ENCODE results near the gene PPFIA3.
A peak's percentile ranks its signal among the peaks of the same experiment; 100 is the strongest.
"Not testable (repeated sequence)": the region's sequence is repeated elsewhere in the genome, so short reads cannot be mapped to it uniquely, and the experiment has no call there.

PPFIA3 gene

DNA sequence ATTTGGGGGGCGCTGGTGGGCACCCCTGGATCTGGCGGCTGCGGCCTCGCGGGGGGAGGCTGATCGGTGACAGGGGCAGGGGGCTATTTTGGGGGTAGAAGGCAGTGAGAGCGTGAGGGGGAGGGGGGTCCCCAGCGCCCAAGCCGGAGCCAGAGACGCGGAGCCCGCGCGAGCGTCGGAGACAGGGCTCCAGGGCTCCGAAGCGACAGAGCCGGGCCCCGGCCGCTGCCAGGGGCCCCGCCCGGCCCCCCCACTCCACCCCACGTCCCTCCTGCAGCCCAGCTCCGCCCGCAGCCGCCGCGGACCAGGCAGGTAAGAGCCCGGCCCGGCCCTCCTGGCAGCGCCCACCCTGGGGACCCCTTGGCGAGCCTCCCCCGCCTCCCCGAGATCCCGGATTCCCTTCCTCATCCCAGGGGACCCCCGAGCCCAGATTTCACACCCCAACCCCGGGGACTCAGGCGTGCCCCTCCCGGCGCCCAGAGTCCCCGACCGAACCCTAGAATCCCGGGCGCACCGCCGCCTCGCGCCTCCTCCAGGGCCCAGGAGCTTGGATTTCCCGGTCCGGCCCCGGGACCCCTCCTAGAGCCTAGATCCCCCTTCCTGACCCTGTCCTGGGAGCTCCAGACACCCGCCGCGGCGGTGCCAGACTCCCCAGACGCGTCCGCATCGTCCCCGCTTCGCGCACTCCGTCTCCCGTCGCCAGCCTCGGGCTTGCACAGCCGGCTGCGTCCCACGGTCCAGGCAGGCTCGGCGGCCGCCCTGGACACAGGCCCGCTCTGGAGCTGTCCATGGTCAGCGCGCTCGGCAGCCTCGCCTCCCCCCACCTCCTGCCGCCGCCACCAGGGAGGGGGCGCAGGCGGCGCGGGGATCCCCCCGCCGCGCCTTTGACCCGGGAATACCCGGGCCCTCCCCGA lies at the start of gene PPFIA3:
Gene PPFIA3, plus strand, starts transcription at position 134 of the 914 bp plus-strand sequence. CDS start 8,330 bp downstream, outside the sequence.
- peak; percentile 64 for DNase-seq
- in situ Hi-C loops (cut with HindIII; ENCODE audit: low pct_ligation_motif_present, low pct_unique_long_range_greater_than_20kb, low sequenced_read_pairs): no loop called here

DNA sequence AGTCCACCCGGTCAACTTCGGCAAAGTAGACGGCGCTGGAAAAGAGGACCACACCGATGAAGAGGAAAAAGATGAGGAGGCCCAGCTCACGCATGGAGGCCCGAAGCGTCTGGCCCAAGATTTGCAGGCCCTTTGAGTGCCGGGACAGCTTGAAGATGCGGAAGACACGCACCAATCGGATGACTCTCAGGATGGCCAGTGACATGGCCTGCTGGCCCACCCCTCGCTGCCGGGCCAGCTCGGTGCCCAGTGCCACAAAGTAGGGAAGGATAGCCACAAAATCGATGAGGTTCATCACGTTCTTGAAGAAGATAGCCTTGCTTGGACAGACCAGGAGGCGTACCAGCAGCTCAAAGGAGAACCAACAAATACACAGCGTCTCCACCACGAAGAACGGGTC lies 48.9 kb upstream of the PPFIA3 start:
- in situ Hi-C loops (cut with HindIII; ENCODE audit: low pct_ligation_motif_present, low pct_unique_long_range_greater_than_20kb, low sequenced_read_pairs): no loop called here
- DNase-seq: no peak

DNA sequence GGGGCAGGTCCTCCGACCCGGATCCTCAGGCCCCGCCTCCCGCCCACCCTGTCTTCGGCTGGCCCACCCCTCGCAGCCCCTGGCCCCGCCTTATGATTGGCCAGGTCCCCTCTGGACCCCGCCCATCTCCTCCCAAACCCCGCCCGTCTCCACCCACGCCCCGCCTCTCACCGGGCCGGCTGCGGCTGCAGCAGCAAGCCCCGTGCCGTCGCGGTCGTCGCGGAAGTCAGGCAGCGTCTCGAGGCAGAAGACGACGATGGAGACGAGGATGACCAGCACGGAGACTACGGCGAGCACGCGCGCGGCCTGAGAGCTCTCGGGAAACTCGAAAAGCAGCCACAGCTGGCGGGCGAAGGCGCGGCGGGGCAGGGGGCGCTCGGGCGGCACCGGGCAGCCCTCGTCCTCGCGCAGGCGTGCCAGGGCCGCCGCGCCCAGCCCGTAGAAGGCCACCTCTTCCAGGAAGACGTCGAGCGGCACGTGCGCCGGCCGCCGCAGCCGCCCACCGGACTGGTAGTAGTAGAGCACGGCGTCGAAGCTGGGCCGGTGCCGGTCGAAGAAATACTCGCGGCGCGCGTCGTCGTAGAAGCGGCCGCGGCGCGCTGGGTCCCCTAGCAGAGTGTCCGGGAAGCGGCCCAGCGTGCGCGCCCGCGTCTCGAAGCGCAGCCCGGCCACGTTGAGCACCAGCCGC lies 47.3 kb upstream of the PPFIA3 start:
- no peak for DNase-seq
- in situ Hi-C loops (cut with HindIII; ENCODE audit: low pct_ligation_motif_present, low pct_unique_long_range_greater_than_20kb, low sequenced_read_pairs): no loop called here

DNA sequence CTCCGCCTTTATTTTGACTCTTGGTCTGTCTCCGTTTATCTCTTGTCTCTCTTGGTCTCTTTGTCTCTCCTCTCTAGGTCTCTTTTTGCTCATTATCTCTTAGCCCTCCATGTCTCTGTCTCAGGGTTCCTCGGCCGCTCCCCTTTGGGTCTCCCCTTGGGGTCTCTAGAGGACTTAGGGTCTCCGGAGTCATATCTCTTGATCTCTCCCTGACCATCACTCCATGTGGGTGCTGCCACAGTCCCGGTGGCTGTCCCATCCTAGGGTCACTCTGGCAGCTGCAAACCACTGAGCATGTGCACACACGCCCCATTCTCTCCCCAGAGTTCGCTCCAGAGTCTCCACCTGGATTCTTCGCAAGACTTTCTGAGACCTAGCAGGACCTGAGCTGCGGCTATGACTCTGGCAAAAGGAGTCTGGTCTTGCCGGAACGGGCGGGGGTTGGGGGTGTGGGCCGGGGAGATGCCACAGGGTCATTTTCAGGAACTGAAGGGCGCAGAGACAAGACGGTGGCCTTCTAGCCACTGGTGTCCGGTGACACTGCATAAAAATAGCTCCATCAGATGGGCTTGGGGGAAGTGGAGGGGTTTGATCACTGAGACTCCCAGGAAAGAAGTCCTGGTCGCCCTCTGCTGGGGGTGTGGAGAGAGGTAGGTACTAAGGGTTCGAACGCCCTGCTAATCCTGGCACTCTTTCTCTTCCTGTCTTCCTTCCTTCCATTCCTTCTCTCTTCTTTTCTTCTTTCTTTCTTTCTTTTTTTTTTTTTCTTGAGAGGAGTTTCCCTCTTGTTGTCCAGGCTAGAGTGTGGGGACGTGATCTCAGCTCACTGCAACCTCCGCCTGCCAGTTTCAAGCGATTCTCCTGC lies 45.6 kb upstream of the PPFIA3 start:
- DNase-seq: peak; percentile 35
- in situ Hi-C loops (cut with HindIII; ENCODE audit: low pct_ligation_motif_present, low pct_unique_long_range_greater_than_20kb, low sequenced_read_pairs): no loop called here

DNA sequence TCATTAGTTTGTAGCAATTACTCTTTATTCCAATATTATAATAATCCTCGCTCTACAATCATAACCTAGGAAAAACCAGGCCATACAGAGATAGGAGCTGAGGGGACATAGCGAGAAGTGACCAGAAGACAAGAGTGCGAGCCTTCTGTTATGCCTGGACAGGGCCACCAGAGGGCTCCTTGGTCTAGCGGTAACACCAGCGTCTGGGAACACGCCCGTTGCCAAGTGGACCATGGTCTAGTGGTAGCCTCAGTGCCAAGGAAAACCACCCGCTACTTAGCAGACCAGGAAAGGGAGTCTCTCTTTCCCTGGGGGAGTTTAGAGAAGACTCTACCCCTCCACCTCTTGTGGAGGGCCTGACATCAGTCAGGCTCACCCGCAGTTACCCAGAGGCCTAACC lies 44.5 kb upstream of the PPFIA3 start:
- DNase-seq: peak; percentile 66

DNA sequence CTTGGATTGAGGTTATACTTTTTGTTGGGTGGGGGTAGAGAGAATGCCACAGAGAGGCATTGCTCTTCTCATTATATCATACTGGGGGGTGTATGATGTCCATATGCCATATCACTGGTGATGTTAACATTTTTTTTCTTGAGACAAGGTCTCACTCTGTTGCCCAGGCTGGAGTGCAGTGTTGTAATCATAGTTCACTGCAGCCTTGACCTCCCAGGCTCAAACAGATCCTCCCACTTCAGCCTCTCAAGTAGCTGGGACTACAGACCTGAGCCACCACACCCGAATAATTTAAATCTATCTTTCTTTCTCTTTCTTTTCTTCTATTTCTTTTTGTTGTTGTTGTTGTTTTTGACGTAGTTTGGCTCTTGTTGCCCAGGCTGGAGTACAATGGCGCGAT lies 39.0 kb upstream of the PPFIA3 start:
- DNase-seq: no peak
- in situ Hi-C loops (cut with HindIII; ENCODE audit: low pct_ligation_motif_present, low pct_unique_long_range_greater_than_20kb, low sequenced_read_pairs): no loop called here

More for the DNA sequence above, 44.5 kb upstream of the PPFIA3 start:
- in situ Hi-C loops (cut with HindIII; ENCODE audit: low pct_ligation_motif_present, low pct_unique_long_range_greater_than_20kb, low sequenced_read_pairs): not testable (repeated sequence)

DNA sequence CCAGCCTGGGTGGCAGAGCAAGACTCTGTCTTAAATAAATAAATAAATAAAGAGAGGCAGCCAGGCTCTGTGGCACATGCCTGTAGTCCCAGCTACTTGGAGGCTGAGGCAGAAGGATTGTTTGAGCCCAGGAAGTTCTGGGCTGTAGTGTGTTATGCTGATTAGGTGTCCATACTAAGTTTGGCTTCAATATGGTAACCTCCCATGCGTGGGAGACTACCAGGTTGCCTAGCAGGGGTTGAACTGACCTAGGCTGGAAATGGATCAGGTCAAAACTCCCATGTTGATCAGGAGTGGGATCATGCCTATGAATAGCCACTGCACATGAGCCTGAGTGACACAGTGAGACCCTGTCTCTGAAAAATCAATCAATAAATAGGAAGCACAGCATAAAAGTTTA lies 38.1 kb upstream of the PPFIA3 start:
- DNase-seq: no peak
- in situ Hi-C loops (cut with HindIII; ENCODE audit: low pct_ligation_motif_present, low pct_unique_long_range_greater_than_20kb, low sequenced_read_pairs): no loop called here

DNA sequence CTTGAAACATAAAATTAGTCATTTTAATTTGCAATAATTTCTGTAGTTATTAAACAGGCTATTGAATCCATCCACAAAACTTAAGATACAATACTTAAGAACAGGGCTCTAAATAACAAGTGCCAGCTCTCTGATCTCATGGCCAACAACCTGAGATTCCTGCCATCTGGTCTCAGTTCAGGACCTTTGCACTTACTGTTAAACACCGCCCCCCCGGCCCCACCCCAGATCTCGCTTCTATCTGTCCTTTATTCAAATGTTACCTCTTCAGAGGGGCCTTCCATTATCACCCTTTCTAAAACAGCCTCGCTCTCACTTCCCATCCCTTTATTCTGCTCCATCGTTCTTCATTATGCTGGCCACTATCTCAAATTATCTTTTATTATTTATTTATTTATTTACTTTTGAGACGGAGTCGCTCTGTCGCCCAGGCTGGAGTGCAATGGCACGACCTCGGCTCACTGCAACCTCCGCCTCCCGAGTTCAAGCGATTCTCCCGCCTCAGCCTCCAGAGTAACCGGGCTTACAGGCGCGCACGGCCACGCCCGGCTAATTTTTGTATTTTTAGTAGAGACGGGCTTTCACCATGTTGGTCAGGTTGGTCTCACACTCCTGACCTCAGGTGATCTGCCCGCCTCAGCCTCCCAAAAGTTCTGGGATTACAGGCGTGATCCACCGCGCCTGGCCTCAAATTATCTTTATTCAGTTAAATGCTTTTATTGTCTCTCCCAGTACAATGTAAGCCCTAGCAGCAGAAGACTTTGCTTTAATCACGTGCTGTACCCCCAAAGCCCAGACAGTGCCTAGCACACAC lies 34.9 kb upstream of the PPFIA3 start:
- in situ Hi-C loops (cut with HindIII; ENCODE audit: low pct_ligation_motif_present, low pct_unique_long_range_greater_than_20kb, low sequenced_read_pairs): no loop called here
- no peak for DNase-seq

DNA sequence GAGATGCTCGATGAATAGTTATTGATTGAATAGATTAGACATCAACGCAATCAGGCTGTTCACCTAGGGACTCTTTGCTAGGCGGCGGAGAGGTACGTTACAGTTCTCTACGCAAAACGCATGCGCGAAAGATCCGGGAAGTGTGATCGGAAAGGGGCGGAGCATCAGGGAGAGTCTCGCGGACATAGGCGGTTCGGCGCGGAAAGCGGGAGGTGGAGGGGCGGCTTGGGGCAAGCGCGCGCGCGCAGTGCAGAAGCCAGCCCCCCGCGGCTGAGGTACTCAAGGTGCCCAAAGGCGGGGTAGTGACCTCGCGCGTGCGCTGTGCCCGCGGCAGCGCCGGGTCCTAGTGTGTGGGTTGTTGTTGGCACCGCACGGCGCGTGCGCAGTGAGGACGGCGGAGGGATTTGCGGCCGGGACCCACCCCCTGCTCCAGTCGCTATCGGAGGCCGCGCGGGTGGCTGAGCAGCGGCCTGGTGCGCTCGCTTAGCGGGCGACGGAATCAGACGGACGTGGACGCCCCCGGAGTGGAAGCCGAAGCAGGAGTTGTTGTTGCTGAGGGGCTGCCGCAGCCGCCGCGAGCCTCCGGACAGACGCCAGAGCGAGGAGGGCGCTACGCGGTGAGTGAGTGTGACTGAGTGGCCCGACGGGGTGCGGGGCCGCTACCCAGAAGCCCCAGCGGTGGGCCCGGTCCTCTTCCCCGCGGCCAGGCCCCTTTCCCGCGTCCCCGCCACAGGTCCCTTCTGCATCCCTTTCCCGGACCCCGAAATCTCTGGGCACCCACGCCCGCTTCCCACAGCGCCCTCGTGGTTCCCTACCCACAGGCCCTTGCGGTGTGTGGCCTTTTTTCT lies 34.1 kb upstream of the PPFIA3 start, which contains the start of gene SNRNP70:
Gene SNRNP70, plus strand, starts transcription at position 432 of the 848 bp plus-strand sequence. CDS start 964 bp downstream, outside the sequence.
- in situ Hi-C loops (cut with HindIII; ENCODE audit: low pct_ligation_motif_present, low pct_unique_long_range_greater_than_20kb, low sequenced_read_pairs): no loop called here
- DNase-seq: peak; percentile 98

DNA sequence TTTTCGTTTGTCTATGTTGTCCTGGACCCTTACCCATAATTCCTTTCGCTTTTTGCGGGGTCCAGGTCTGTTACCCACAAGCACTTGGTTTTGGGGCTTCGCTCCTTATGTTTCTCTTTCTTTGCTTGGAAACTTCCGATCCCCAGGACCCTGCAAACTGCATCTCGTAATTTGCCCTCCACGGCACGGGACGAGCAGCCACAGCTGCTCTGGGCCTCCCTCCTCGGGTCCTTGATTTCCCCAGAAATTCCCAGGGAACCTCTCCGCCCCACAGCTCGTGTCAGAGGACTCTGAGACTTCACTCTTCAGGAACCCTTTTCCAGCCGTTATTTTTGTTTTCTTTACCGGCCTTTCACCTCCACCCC lies 33.5 kb upstream of the PPFIA3 start:
- DNase-seq: no peak

DNA sequence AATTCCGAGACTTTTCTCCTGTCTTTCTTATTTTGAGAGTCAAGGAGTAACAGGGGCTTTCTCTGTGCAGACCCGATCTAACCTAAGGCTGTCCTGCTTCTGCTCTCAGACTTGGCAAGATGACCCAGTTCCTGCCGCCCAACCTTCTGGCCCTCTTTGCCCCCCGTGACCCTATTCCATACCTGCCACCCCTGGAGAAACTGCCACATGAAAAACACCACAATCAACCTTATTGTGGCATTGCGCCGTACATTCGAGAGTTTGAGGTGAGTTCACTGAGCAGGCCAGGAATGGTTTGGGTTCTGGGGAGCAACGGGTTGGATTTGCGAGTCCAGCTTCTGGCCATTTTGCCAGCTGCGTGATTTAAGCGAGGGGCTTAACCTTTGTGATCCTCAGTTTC lies 33.0 kb upstream of the PPFIA3 start:
- no peak for DNase-seq
- in situ Hi-C loops (cut with HindIII; ENCODE audit: low pct_ligation_motif_present, low pct_unique_long_range_greater_than_20kb, low sequenced_read_pairs): no loop called here

More for the DNA sequence above, 33.5 kb upstream of the PPFIA3 start:
- in situ Hi-C loops (cut with HindIII; ENCODE audit: low pct_ligation_motif_present, low pct_unique_long_range_greater_than_20kb, low sequenced_read_pairs): no loop called here

DNA sequence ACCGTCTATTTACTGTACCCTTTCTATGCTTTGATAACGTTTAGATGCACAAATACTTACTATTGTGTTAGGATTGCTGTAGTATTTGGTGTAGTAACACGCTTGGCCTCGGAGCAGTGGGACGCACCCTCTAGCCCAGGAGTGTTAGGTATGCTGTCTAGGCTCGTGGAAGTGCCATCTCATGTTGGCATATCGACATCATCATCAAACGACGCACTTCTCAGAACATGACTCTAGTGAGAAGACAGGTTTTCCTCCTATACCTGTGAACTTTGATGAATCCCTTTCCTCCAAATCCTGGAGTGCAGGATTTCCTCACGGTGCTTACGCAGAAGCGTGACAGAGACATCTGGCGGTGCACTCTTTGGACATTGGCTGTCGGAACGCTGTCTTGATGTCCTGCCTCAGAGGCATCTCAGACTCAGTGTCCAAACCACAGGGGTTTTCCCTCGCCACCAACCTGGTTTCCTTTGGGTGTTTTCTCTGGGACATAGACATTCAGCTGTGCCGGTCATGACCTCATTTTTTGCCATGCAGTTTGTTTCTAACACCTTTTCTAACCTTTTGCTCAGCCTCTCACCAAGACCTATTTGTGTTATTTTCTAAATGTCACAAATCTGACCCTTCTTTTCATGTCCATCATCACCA lies 27.8 kb upstream of the PPFIA3 start:
- in situ Hi-C loops (cut with HindIII; ENCODE audit: low pct_ligation_motif_present, low pct_unique_long_range_greater_than_20kb, low sequenced_read_pairs): no loop called here
- no peak for DNase-seq

DNA sequence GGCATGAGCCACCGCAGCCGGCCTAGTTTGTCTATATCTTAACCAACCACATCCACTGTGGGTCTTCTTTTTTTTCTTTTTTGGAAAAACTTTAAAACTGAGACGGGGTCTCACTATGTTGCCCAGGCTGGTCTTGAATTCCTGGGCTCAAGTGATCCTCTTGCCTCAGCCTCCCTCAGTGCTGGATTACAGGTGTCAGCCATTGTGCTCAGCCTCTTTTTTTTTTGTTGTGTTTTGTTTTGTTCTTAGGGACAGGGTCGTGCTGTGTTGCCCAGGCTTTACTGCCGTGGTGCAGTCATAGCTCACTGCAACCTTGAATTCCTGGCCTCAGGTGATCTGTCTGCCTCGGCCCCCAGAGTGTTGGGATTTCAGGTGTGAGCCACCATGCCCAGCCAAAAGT lies 26.7 kb upstream of the PPFIA3 start:
- in situ Hi-C loops (cut with HindIII; ENCODE audit: low pct_ligation_motif_present, low pct_unique_long_range_greater_than_20kb, low sequenced_read_pairs): no loop called here
- DNase-seq: no peak

DNA sequence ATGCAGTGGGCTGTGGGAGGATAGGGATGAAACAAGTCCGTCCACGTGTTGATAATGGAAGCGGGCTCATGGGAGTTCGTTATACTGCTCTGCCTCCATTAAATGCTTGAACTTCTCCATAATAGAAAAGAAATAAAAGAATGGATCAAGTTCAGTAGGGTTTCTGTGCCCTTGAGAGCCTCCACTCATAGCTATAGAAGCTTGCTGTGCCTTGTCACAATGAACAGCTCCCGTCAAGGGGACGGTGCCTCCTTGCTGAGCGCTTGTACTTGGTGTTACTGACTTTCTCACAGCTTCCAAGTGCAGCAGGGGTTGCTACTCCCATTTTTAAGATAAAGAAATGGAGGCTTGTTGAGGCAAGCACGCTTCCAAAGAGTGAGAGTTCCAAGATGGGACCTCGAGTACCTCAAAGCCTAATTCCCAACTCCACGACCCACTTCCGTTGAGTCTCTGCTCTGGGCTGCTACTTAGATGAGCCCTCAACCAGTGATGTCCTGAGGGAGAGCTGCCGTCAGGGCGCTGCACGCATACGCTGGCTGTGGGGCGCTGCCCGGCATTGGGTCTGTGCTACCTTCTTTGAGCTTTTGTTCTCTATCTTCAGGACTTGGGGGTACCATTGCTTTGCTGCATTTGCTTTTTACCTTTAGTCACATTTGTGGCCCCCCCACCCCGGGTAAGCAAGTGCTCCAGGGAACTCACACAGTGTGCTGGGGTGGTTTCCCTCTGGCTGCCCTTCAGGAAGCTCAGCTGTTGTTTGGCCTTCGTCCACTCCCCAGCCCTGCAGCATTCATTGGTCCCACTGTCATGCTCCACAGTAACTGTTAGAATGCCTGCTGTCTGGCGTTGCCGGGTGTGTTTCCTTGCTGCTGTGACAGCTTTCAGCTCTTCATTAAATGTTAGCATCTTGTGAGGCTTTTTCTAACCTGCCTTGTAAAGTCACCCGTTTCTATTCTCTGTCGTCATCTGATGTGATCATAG lies 24.6 kb upstream of the PPFIA3 start:
- in situ Hi-C loops (cut with HindIII; ENCODE audit: low pct_ligation_motif_present, low pct_unique_long_range_greater_than_20kb, low sequenced_read_pairs): no loop called here
- DNase-seq: no peak

DNA sequence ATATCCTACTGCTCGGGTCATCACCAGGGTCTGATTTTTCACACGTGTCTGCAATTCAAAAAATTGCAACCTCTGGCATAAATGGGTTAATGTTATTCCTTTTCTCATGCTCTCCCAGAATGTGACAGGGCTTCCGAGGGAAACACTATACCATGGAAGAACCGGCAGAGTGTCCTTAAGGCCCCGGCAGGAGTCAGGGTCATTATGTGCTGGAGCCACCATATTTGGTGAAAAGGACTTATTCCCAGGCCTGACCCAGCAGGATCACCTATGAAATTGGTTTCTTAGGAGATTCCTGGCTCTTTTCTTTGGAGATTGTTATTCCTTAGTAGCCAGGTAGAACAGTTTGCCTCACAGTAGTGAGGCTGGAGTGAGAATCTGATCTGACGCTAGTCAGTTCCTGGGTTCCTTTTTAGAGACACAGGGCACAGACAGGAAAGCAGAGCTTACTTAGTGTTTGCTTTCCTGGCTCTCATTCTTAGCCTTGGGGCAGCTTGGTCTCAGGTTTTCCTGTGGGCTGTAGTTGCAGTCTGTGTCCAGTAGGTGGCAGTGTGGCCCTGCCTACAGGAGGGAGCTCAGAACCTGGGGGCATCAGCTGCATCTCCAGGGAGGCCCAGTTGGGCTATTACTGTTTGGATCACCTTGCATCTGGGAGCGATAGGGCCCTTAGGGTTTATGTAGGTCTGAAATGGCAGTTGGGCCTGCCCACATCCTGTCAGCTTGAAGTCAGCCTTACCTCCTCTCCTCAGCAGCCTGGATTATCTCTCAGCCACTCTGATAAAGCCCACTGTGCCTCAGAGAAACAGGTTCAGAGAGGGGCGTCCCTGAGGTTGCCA lies 21.7 kb upstream of the PPFIA3 start:
- peak; percentile 64 for DNase-seq
- in situ Hi-C loops (cut with HindIII; ENCODE audit: low pct_ligation_motif_present, low pct_unique_long_range_greater_than_20kb, low sequenced_read_pairs): no loop called here

Measured in ACHN (cell line).